ENCODE data around the gene IGLON5. TPM values are rescaled to one million over a fixed set of nuclear protein-coding genes. Genes with fewer than 3 reads are reported as not detected.

Gene IGLON5
- total RNA-seq, 6 donors from 2014 or later, result 0.09 to 0.10 TPM; not detected in 4

DNA sequence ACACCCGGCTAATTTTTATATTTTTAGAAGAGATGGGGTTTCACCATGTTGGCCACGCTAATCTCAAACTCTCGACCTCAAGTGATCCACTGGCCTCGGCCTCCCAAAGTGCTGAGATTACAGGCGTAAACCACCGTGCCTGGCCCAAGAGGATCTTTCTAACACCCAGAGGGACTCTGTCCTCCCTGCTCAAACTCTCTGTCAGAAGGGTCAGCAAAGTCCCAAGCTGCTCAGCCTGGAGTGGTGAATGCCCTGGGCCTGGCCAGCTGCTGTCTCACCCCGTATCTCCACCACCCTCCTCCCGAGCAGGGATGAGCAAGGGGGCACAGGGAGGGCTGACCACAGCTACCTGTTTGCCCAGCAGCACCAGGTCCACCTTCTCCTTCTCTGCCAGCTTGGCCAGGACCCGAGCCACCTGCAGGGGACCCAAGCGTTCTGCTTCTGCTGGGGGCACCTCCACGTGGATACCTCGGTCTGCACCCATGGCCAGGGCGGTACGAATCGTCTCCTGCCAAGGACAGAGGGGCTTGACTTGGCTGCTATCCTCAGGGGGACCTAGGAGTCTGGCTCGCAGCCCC lies 41.4 kb downstream of the IGLON5 start:
- H3K36me3 ChIP-seq, result peaks cover 3 to 48% (median 29%) of the 10 kb centered on the region in 4 donors
- no peak for DNase-seq
- H3K27ac ChIP-seq, result no peak overlapping the region
- no peaks in the 10 kb centered on the region for H3K27me3 ChIP-seq
- 96 to 97% methylated on average over 7 to 16 of the region's 16 CpGs for WGBS, 2 donors
- H3K9me3 ChIP-seq, result no peaks in the 10 kb centered on the region
- H3K4me1 ChIP-seq, result no peaks in the 10 kb centered on the region
- no peak overlapping the region for H3K4me3 ChIP-seq
- TF ChIP-seq POLR2A (IDR thresholded peaks at IDR 0.05), result no peak
- no peak for TF ChIP-seq EP300 (IDR thresholded peaks at IDR 0.05)
- TF ChIP-seq POLR2AphosphoS5 (IDR thresholded peaks at IDR 0.05), result no peak
- TF ChIP-seq, protein P1, sequence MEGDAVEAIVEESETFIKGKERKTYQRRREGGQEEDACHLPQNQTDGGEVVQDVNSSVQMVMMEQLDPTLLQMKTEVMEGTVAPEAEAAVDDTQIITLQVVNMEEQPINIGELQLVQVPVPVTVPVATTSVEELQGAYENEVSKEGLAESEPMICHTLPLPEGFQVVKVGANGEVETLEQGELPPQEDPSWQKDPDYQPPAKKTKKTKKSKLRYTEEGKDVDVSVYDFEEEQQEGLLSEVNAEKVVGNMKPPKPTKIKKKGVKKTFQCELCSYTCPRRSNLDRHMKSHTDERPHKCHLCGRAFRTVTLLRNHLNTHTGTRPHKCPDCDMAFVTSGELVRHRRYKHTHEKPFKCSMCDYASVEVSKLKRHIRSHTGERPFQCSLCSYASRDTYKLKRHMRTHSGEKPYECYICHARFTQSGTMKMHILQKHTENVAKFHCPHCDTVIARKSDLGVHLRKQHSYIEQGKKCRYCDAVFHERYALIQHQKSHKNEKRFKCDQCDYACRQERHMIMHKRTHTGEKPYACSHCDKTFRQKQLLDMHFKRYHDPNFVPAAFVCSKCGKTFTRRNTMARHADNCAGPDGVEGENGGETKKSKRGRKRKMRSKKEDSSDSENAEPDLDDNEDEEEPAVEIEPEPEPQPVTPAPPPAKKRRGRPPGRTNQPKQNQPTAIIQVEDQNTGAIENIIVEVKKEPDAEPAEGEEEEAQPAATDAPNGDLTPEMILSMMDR (IDR thresholded peaks at IDR 0.05), result no peak
- ATAC-seq (ENCODE audit: low FRiP score in 2 of 2), result no peak

DNA sequence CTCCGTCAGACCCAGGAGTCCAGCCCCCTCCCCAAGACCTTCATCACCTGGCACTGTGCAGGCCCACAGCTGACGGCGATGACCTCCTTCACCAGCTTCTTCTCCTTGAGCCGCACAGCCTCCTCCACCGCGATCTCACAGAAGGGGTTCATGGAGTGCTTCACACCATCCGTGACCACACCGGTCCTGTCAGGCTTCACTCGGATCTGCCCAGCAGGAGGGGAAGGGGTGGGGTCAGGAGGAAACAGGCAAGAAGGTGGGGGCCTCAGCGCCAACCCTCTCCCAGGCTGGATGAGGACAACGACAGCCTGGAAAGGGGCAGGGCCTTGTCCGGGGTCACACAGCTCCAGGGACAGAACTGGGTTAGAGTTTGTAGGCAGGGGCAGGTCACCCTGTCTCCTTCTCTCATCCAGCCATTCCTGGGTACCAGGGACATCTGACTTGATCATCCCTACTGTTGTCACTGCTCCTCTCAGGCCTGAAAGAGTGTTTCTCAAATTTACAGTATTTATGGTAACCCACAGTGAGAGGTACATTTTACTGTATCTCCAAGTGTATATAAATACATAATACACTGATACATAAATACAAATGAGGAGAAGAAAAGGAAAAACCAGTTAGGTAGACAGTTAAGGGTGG lies 42.8 kb downstream of the IGLON5 start:
- no peak for DNase-seq
- Histone ChIP-seq H3K27ac (no peak overlapping the region), H3K36me3 (peaks cover 0 to 37% (median 29%) of the 10 kb centered on the region in 4 donors), H3K27me3 (no peaks in the 10 kb centered on the region), H3K4me1 (no peaks in the 10 kb centered on the region), H3K4me3 (no peak overlapping the region), H3K9me3 (no peaks in the 10 kb centered on the region)
- WGBS, 2 donors, result 67 to 79% methylated on average over 8 to 12 of the region's 12 CpGs
- no peak for ATAC-seq (ENCODE audit: low FRiP score in 2 of 2)
- TF ChIP-seq, protein P1 (IDR thresholded peaks at IDR 0.05), result no peak
- TF ChIP-seq EP300 (IDR thresholded peaks at IDR 0.05) (no peak), POLR2AphosphoS5 (IDR thresholded peaks at IDR 0.05) (no peak)

DNA sequence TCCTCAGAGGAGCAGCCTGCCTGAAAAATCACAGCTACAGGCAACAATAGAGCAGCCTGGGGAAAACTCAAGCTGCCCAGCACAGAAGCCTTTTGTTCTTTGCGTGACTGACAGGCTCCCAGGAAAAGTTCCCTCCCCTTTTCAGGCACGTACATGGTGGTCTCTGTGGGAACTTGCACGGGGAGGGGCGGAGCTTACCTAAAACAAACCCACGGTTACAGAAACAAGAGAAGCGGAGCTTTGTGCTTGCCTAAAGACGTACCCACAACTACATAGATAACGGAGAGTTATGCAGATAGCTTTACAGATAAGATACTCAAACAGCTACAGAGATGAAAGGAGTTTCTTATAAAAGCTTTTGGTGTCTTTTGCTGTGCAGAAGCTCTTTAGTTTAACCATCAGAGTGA lies 43.3 kb downstream of the IGLON5 start:
- Histone ChIP-seq H3K36me3 (peaks cover 0 to 34% (median 26%) of the 10 kb centered on the region in 4 donors), H3K27me3 (no peaks in the 10 kb centered on the region), H3K4me1 (no peaks in the 10 kb centered on the region), H3K9me3 (no peaks in the 10 kb centered on the region), H3K4me3 (no peak overlapping the region), H3K27ac (no peak overlapping the region)
- WGBS, 2 donors, result 61 to 74% methylated on average over 8 of the region's 8 CpGs
- TF ChIP-seq, protein P1 (IDR thresholded peaks at IDR 0.05), result no peak
- TF ChIP-seq POLR2A (IDR thresholded peaks at IDR 0.05) (no peak), POLR2AphosphoS5 (IDR thresholded peaks at IDR 0.05) (no peak), EP300 (IDR thresholded peaks at IDR 0.05) (no peak)
- ATAC-seq (ENCODE audit: low FRiP score in 2 of 2) (no peak), DNase-seq (no peak)

GRCh38 chr19:51356159-51356801 lies 44.8 kb downstream of the IGLON5 start:
- Histone ChIP-seq H3K36me3 (peaks cover 0 to 19% (median 13%) of the 10 kb centered on the region in 4 donors), H3K9me3 (no peaks in the 10 kb centered on the region), H3K27me3 (no peaks in the 10 kb centered on the region), H3K27ac (no peak overlapping the region), H3K4me1 (no peaks in the 10 kb centered on the region), H3K4me3 (no peak overlapping the region)
- 95 to 97% methylated on average over 10 of the region's 10 CpGs for WGBS, 2 donors
- ATAC-seq (ENCODE audit: low FRiP score in 2 of 2), result no peak
- no peak for DNase-seq
- no peak for TF ChIP-seq POLR2A (IDR thresholded peaks at IDR 0.05)

DNA sequence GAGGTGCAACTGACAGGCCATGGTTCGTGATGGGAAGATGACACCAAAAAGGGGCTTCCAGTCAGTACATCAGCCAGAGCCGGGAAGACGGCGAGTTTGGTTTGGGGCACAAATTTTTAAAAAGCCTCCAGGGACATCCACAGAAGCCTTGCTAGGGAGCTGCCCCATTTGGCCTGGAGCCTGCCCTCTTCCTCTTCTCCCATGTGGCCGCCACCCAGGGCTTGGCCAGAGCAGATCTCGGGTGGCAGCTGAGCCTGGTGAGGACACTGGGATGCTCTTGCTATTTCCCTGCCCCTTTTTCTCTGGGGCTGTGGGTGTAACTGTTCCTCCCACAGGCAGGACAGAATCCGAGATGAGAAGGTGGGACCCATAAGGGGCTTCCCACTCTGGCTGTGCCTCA lies 46.5 kb downstream of the IGLON5 start:
- 82 to 93% methylated on average over 6 to 7 of the region's 7 CpGs for WGBS, 2 donors
- ATAC-seq (ENCODE audit: low FRiP score in 2 of 2) (no peak), DNase-seq (no peak)
- no peak overlapping the region for H3K4me3 ChIP-seq
- peaks cover 0 to 9% (median 2%) of the 10 kb centered on the region in 4 donors for H3K4me1 ChIP-seq
- no peak for TF ChIP-seq POLR2A (IDR thresholded peaks at IDR 0.05)
- no peak for TF ChIP-seq EP300 (IDR thresholded peaks at IDR 0.05)
- TF ChIP-seq, protein P1 (IDR thresholded peaks at IDR 0.05), result no peak
- no peak for TF ChIP-seq POLR2AphosphoS5 (IDR thresholded peaks at IDR 0.05)
- no peaks in the 10 kb centered on the region for H3K27me3 ChIP-seq
- H3K27ac ChIP-seq, result no peak overlapping the region
- H3K36me3 ChIP-seq, result peaks cover 0 to 2% (median under 1%) of the 10 kb centered on the region in 4 donors
- no peaks in the 10 kb centered on the region for H3K9me3 ChIP-seq
